Keratinocyte (primary cell): ENCODE measurements around the gene OAF. TPM values are rescaled to one million over a fixed set of nuclear protein-coding genes. Genes with fewer than 3 reads are reported as not detected.

Source experiments
- DNase-seq: peaks from one replicate; pipeline ENCODE4 v3.0.0-alpha.2; 2011; ENCODE audit warnings: low read depth, missing footprints, low spot score
- FAIRE-seq: peaks from 2 replicates; lab custom pipeline; 2011; peaks lifted over from hg19 to GRCh38; lab: Jason Lieb, UNC
- H2AFZ ChIP-seq: 2 replicates; pipeline ENCODE4 v1.6.0; 2012; ENCODE audit warnings: low read length, control low read depth, inconsistent platforms; ENCODE audit not compliant: control insufficient read depth
- H3K27ac ChIP-seq: 2 replicates; pipeline ENCODE4 v1.5.1; 2011; ENCODE audit warnings: low read length; ENCODE audit not compliant: control insufficient read depth, insufficient read depth
- H3K27me3 ChIP-seq: 3 replicates; pipeline ENCODE4 v1.6.0; 2011; ENCODE audit warnings: low read length; ENCODE audit not compliant: control insufficient read depth, insufficient read depth; ENCODE audit errors: extremely low read depth
- H3K36me3 ChIP-seq, 2 experiments: 2 replicates in 1 of 2; 3 replicates in 1 of 2; pipeline ENCODE4 v1.5.1; 2011; ENCODE audit warnings: low read length in 2 of 2, mild to moderate bottlenecking in 1 of 2; ENCODE audit not compliant: control insufficient read depth in 2 of 2, insufficient read depth in 2 of 2; ENCODE audit errors: extremely low read depth in 1 of 2
- H3K4me1 ChIP-seq: 3 replicates; pipeline ENCODE4 v1.5.1; 2011; ENCODE audit warnings: low read length; ENCODE audit not compliant: control insufficient read depth, insufficient read depth; ENCODE audit errors: extremely low read depth
- H3K4me2 ChIP-seq: 3 replicates; pipeline ENCODE4 v1.6.0; 2011; ENCODE audit warnings: low read depth, low read length; ENCODE audit not compliant: control insufficient read depth, insufficient read depth; ENCODE audit errors: extremely low read depth
- H3K4me3 ChIP-seq, 3 experiments: fragments of 200-600 bp in 1 of 3; sonication (generic) in 1 of 3; 2 replicates in 2 of 3; 3 replicates in 1 of 3; pipeline ENCODE4 v1.5.1; 2011 to 2016; ENCODE audit warnings: low read length in 3 of 3, mild to moderate bottlenecking in 3 of 3, control low read depth in 2 of 3, inconsistent platforms in 1 of 3, low read depth in 1 of 3, mixed read lengths in 1 of 3, mixed run types in 1 of 3, moderate library complexity in 1 of 3; ENCODE audit not compliant: control insufficient read depth in 2 of 3, insufficient read depth in 2 of 3; ENCODE audit errors: extremely low read depth in 1 of 3
- H3K79me2 ChIP-seq: 2 replicates; pipeline ENCODE4 v1.6.0; 2012; ENCODE audit warnings: low read length; ENCODE audit not compliant: control insufficient read depth, insufficient read depth
- H3K9ac ChIP-seq: 3 replicates; pipeline ENCODE4 v1.6.0; 2011; ENCODE audit warnings: low read length; ENCODE audit not compliant: control insufficient read depth, insufficient read depth; ENCODE audit errors: extremely low read depth
- H3K9me1 ChIP-seq: 3 replicates; pipeline ENCODE4 v1.6.0; 2011; ENCODE audit warnings: low read length; ENCODE audit not compliant: control insufficient read depth, insufficient read depth; ENCODE audit errors: extremely low read depth
- H3K9me3 ChIP-seq: 2 replicates; pipeline ENCODE4 v1.5.1; 2012; ENCODE audit warnings: low read depth, low read length; ENCODE audit not compliant: control insufficient read depth
- H4K20me1 ChIP-seq: 3 replicates; pipeline ENCODE4 v1.6.0; 2011; ENCODE audit warnings: low read length; ENCODE audit not compliant: control insufficient read depth, insufficient read depth; ENCODE audit errors: extremely low read depth
- EZH2 ChIP-seq: IDR thresholded peaks from one replicate; pipeline ENCODE4 v1.6.1; 2012; ENCODE audit warnings: inconsistent platforms, mild to moderate bottlenecking, low read length, moderate library complexity
- dilution Hi-C: fragments of 300-500 bp; cut with MboI; formaldehyde crosslinking; loops from one replicate; pipeline ENCODE4 v1.7.0; 2020; ENCODE audit warnings: low sequenced_read_pairs; ENCODE audit not compliant: extremely low pct_ligation_motif_present
- polyA plus RNA-seq, 5 experiments: library from polyadenylated mRNA; depleted of rRNA in 3 of 5; stranded (reverse) in 3 of 5; stranded (forward) in 1 of 5; unstranded in 1 of 5; fragments of >200 nt; gene quantifications; 1 replicate in 1 of 5; 2 replicates in 3 of 5; 3 replicates in 1 of 5; pipeline versions ENCODE4 v1.2.1 to v1.2.3, GENCODE V29; 2011 to 2012; ENCODE audit warnings: missing spikeins in 2 of 5, low read depth in 1 of 5, low replicate concordance in 1 of 5
- TF ChIP-seq, protein P1 (sequence below), 3 experiments: IDR thresholded peaks in 1 of 3; conservative IDR thresholded peaks in 1 of 3; optimal IDR thresholded peaks in 1 of 3; 2 replicates in 2 of 3; 3 replicates in 1 of 3; pipeline versions ENCODE3 to v1.5.1; 2011; ENCODE audit warnings: low read length in 3 of 3, mild to moderate bottlenecking in 3 of 3, moderate library complexity in 2 of 3, control low read depth in 1 of 3, inconsistent platforms in 1 of 3; ENCODE audit not compliant: insufficient read depth in 2 of 3; ENCODE audit errors: extremely low read depth in 1 of 3

The OAF gene
- polyA plus RNA-seq, 1 donor (not counting 4 experiments of a cell fraction or from before 2014, with no cell fraction given): 11.2 TPM

- Histone ChIP-seq H4K20me1 (no peaks in the 10 kb centered on the region), H3K79me2 (no peaks in the 10 kb centered on the region)
Measured at GRCh38 chr11:120267319-120267718, 56.5 kb downstream of the OAF start.

DNA sequence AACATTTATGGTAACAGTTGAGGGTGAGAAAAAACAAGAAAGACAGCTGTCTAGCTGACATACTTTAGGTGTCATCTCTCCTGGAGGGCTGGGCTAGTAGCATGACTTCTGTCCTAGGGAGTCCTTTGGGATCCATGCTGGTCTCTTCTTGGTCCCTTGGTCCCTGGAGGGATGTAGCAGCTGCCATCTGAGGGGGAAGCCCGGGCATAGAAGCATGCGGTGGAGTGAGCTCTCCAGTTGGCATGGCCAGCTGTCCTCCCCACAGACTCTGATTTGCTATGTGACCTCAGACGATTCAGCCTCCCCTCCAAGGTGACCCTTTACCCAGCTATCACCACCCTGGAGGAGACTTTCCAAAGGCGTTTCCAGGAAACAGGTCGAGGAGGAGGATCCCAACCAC lies 57.9 kb downstream of the OAF start:
- Histone ChIP-seq H3K4me3 (no peak overlapping the region), H3K27ac (no peak overlapping the region), H3K79me2 (no peaks in the 10 kb centered on the region), H3K9ac (no peak overlapping the region), H3K4me1 (peaks cover 21% of the 10 kb centered on the region), H3K27me3 (peaks cover 12% of the 10 kb centered on the region), H4K20me1 (no peaks in the 10 kb centered on the region), H2AFZ (no peak overlapping the region), H3K36me3 (no peaks in the 10 kb centered on the region), H3K9me1 (no peaks in the 10 kb centered on the region), H3K9me3 (no peaks in the 10 kb centered on the region), H3K4me2 (no peak overlapping the region)
- dilution Hi-C loops: no loop called here
- FAIRE-seq: no peak
- TF ChIP-seq, protein P1, sequence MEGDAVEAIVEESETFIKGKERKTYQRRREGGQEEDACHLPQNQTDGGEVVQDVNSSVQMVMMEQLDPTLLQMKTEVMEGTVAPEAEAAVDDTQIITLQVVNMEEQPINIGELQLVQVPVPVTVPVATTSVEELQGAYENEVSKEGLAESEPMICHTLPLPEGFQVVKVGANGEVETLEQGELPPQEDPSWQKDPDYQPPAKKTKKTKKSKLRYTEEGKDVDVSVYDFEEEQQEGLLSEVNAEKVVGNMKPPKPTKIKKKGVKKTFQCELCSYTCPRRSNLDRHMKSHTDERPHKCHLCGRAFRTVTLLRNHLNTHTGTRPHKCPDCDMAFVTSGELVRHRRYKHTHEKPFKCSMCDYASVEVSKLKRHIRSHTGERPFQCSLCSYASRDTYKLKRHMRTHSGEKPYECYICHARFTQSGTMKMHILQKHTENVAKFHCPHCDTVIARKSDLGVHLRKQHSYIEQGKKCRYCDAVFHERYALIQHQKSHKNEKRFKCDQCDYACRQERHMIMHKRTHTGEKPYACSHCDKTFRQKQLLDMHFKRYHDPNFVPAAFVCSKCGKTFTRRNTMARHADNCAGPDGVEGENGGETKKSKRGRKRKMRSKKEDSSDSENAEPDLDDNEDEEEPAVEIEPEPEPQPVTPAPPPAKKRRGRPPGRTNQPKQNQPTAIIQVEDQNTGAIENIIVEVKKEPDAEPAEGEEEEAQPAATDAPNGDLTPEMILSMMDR (optimal IDR thresholded peaks at IDR 0.05 in 1 of 3, IDR thresholded peaks at IDR 0.05 in 1 of 3, conservative IDR thresholded peaks at IDR 0.05 in 1 of 3; ENCODE audit: extremely low read depth in 1 of 3, insufficient read depth in 2 of 3, low read length in 3 of 3): no peak
- no peak for TF ChIP-seq EZH2
- no peak for DNase-seq

More at GRCh38 chr11:120267319-120267718, 56.5 kb downstream of the OAF start:
- H3K36me3 ChIP-seq: no peaks in the 10 kb centered on the region
- H3K9me1 ChIP-seq: no peaks in the 10 kb centered on the region
- no peak overlapping the region for H2AFZ ChIP-seq
- H3K9ac ChIP-seq: no peak overlapping the region
- no peak for TF ChIP-seq EZH2
- TF ChIP-seq, protein P1 (optimal IDR thresholded peaks at IDR 0.05 in 1 of 3, IDR thresholded peaks at IDR 0.05 in 1 of 3, conservative IDR thresholded peaks at IDR 0.05 in 1 of 3; ENCODE audit: extremely low read depth in 1 of 3, insufficient read depth in 2 of 3, low read length in 3 of 3): no peak
- no peak for DNase-seq
- dilution Hi-C loops: no loop called here
- no peak overlapping the region for H3K27ac ChIP-seq
- FAIRE-seq: no peak
- no peak overlapping the region for H3K4me2 ChIP-seq
- peaks cover 15% of the 10 kb centered on the region for H3K4me1 ChIP-seq
- H3K4me3 ChIP-seq: no peak overlapping the region
- H3K9me3 ChIP-seq: no peaks in the 10 kb centered on the region
- H3K27me3 ChIP-seq: peaks cover 12% of the 10 kb centered on the region
